ENCODE results near the gene RXRA.

The RXRA gene

GRCh38 chr9:134435550-134436378 lies 109.5 kb downstream of the RXRA start:
- TF ChIP-seq, protein P1, sequence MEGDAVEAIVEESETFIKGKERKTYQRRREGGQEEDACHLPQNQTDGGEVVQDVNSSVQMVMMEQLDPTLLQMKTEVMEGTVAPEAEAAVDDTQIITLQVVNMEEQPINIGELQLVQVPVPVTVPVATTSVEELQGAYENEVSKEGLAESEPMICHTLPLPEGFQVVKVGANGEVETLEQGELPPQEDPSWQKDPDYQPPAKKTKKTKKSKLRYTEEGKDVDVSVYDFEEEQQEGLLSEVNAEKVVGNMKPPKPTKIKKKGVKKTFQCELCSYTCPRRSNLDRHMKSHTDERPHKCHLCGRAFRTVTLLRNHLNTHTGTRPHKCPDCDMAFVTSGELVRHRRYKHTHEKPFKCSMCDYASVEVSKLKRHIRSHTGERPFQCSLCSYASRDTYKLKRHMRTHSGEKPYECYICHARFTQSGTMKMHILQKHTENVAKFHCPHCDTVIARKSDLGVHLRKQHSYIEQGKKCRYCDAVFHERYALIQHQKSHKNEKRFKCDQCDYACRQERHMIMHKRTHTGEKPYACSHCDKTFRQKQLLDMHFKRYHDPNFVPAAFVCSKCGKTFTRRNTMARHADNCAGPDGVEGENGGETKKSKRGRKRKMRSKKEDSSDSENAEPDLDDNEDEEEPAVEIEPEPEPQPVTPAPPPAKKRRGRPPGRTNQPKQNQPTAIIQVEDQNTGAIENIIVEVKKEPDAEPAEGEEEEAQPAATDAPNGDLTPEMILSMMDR (IDR thresholded peaks at IDR 0.05; ENCODE audit: insufficient read depth, low read length, missing control alignments), result no peak
- no peak for DNase-seq (ENCODE audit: low read depth, low spot score)
- POLR2A ChIA-PET, result interaction anchor here (0.9 to 1.0 kb wide), 3 partner anchors 57 to 271 kb away, joined by 3 to 4 read pairs (median 3); partner anchors contain the start of gene RNU6ATAC
- H3K4me3 ChIP-seq (ENCODE audit: low read depth, low read length), result no peak overlapping the region
- CTCF ChIA-PET, result interaction anchor here (1.0 to 6.5 kb wide), 6 partner anchors 10 to 272 kb away, joined by 3 to 96 read pairs (median 6); partner anchors contain the start of gene RNU6ATAC

GRCh38 chr9:134436379-134436762 lies 110.1 kb downstream of the RXRA start:
- CTCF ChIA-PET, result interaction anchor here (1.5 to 6.5 kb wide), 3 partner anchors 10 to 267 kb away, joined by 5 to 96 read pairs (median 12); no protein-coding TSS in a partner anchor
- DNase-seq (ENCODE audit: low read depth, low spot score), result no peak
- POLR2A ChIA-PET, result interaction anchor here (0.9 kb wide), 1 partner anchor 272 kb away, joined by 3 read pairs; the partner anchor contains the start of gene RNU6ATAC
- H3K4me3 ChIP-seq (ENCODE audit: low read depth, low read length), result no peak overlapping the region
- TF ChIP-seq, protein P1 (IDR thresholded peaks at IDR 0.05; ENCODE audit: insufficient read depth, low read length, missing control alignments), result no peak

GRCh38 chr9:134436911-134437310 lies 110.7 kb downstream of the RXRA start:
- ChIA-PET POLR2A (no interaction called here), CTCF (interaction anchor here (1.5 to 6.5 kb wide), 3 partner anchors 9 to 267 kb away, joined by 5 to 96 read pairs (median 12); no protein-coding TSS in a partner anchor)
- TF ChIP-seq, protein P1 (IDR thresholded peaks at IDR 0.05; ENCODE audit: insufficient read depth, low read length, missing control alignments), result no peak
- DNase-seq (ENCODE audit: low read depth, low spot score), result no peak
- no peak overlapping the region for H3K4me3 ChIP-seq (ENCODE audit: low read depth, low read length)

DNA sequence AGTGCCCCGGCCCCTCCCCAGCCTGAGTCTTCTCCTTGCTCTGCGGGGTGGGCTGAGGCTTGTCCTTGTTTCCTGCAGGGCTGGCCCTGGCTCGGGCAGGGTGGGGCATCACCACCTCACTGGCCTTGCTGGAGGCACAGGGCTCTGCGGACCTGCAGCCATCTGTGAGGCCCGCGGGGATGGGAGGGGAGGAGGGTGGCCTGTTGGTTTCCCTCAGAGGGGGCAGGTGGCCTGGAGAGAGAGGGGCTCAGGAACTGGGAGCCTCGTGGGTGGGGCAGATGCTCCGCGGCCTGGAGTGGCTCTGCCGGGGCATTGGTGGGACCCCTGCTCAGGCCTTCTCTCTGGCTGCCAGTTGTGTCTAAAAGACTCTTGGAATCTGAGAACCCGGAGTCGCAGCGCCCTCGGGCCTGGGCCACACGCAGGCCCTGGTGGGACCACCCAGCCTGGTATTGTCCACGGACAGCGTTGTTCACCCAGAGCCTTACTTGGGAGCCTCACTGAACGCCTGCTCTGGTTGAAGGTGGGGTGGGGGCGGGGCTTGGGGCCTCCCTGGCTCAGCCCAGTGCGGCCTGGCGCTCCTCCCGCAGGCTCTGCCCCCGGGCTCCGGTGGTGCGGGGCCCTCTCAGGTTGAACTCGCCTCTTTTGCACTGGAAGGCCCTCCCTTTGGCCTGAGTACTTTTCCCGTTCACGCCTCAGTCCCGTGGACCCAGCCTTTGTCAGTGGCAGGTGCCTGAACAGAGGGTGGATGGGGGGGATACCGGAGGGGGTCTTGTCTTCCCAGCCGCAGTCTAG lies 111.3 kb downstream of the RXRA start:
- POLR2A ChIA-PET, result no interaction called here
- CTCF ChIA-PET, result interaction anchor here (1.5 to 6.5 kb wide), 2 partner anchors 8 to 268 kb away, joined by 5 to 96 read pairs; no protein-coding TSS in a partner anchor
- TF ChIP-seq, protein P1 (IDR thresholded peaks at IDR 0.05; ENCODE audit: insufficient read depth, low read length, missing control alignments), result no peak
- no peak overlapping the region for H3K4me3 ChIP-seq (ENCODE audit: low read depth, low read length)
- DNase-seq (ENCODE audit: low read depth, low spot score), result no peak

DNA sequence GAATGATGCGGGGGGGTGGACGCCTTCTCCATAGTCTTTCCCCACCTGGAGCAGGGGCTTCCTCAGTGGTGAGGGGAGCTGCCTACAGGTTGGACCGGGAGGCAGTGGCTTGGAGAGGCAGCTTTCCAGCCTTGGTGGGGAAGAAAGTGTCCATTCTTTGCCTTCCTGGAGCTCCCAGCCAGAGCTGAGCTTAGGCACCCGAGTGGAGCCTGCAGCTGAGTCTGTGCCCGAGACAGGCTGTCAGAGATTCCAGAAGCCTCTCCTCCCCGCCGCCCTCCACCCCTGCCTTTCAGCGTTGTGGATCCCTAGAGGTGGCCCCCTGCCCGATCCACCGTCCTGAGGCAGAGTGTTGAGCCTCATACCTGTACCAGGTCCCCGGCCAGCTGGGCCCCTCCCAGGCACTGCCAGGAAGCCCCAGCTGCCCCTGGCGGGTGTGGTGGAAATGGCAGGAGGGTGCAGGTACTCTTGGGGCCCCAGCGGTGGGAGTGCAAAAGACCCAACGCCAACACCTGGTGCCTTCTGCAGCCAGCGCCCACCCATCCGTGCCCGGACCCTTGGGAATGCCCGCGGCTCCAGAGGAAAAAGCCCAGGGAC lies 112.0 kb downstream of the RXRA start:
- CTCF ChIA-PET, result interaction anchor here (6.5 kb wide), 1 partner anchor 269 kb away, joined by 96 read pairs; no protein-coding TSS in a partner anchor
- H3K4me3 ChIP-seq (ENCODE audit: low read depth, low read length), result no peak overlapping the region
- POLR2A ChIA-PET, result no interaction called here
- no peak for DNase-seq (ENCODE audit: low read depth, low spot score)
- TF ChIP-seq, protein P1 (IDR thresholded peaks at IDR 0.05; ENCODE audit: insufficient read depth, low read length, missing control alignments), result no peak
